Neuronal stem cell (in vitro differentiated cells): Measurements from ENCODE around the gene TAF1L. TPM values are rescaled to one million over a fixed set of nuclear protein-coding genes. Genes with fewer than 3 reads are reported as not detected.

Experiments used
- DNase-seq: peaks from one replicate; pipeline ENCODE4 v3.0.0-alpha.2; 2013; ENCODE audit warnings: low spot score
- H2AFZ ChIP-seq: one replicate; pipeline ENCODE4 v1.6.1; 2013; ENCODE audit warnings: mild to moderate bottlenecking, low read length, inconsistent platforms
- H2AK5ac ChIP-seq: 2 replicates; pipeline ENCODE4 v1.6.1; 2013; ENCODE audit warnings: low read depth, mild to moderate bottlenecking, inconsistent platforms, low read length, moderate library complexity, mixed read lengths
- H2BK120ac ChIP-seq: 2 replicates; pipeline ENCODE4 v1.6.1; 2013; ENCODE audit warnings: low read depth, mild to moderate bottlenecking, inconsistent platforms, low read length, moderate library complexity, mixed read lengths
- H2BK12ac ChIP-seq: one replicate; pipeline ENCODE4 v1.6.1; 2013; ENCODE audit warnings: low read length, inconsistent platforms
- H2BK15ac ChIP-seq: 2 replicates; pipeline ENCODE4 v1.6.1; 2013; ENCODE audit warnings: mild to moderate bottlenecking, low read length, inconsistent platforms, mixed read lengths
- H2BK5ac ChIP-seq: one replicate; pipeline ENCODE4 v1.6.1; 2013; ENCODE audit warnings: inconsistent platforms, mild to moderate bottlenecking, low read length, moderate library complexity
- H3K14ac ChIP-seq: one replicate; pipeline ENCODE4 v1.6.1; 2013; ENCODE audit warnings: low read length, inconsistent platforms
- H3K18ac ChIP-seq: 2 replicates; pipeline ENCODE4 v1.6.1; 2013; ENCODE audit warnings: low read length, inconsistent platforms
- H3K23ac ChIP-seq: 2 replicates; pipeline ENCODE4 v1.6.1; 2013; ENCODE audit warnings: low read depth, mild to moderate bottlenecking, mixed read lengths, low read length, inconsistent platforms; ENCODE audit not compliant: poor library complexity
- H3K27ac ChIP-seq: replicated peaks from 3 replicates; pipeline ENCODE4 v1.5.1; 2013; ENCODE audit warnings: low read length, inconsistent platforms
- H3K27me3 ChIP-seq, 3 experiments: 2 replicates each; pipeline ENCODE4 v1.6.1; 2013; ENCODE audit warnings: low read length in 3 of 3, mild to moderate bottlenecking in 2 of 3, inconsistent platforms in 1 of 3, low read depth in 1 of 3, mixed read lengths in 1 of 3, moderate library complexity in 1 of 3; ENCODE audit not compliant: control insufficient read depth in 3 of 3, insufficient read depth in 3 of 3
- H3K36me3 ChIP-seq, 2 donors: replicated peaks in 1 of 2; 2 replicates each; pipeline ENCODE4 v1.6.1; 2013; ENCODE audit warnings: low read length in 2 of 2; ENCODE audit not compliant: control insufficient read depth in 2 of 2, insufficient read depth in 2 of 2
- H3K4ac ChIP-seq: 2 replicates; pipeline ENCODE4 v1.6.1; 2013; ENCODE audit warnings: inconsistent platforms, mild to moderate bottlenecking, low read length, moderate library complexity
- H3K4me1 ChIP-seq, 2 donors: 1 replicate in 1 of 2; 2 replicates in 1 of 2; pipeline ENCODE4 v1.6.1; 2013; ENCODE audit warnings: low read length in 2 of 2, low read depth in 1 of 2; ENCODE audit not compliant: control insufficient read depth in 2 of 2, insufficient read depth in 1 of 2
- H3K4me2 ChIP-seq: one replicate; pipeline ENCODE4 v1.6.1; 2013; ENCODE audit warnings: mild to moderate bottlenecking, low read length, inconsistent platforms; ENCODE audit not compliant: insufficient read depth, poor library complexity, severe bottlenecking
- H3K4me3 ChIP-seq, 2 donors: 2 replicates each; pipeline ENCODE4 v1.5.1; 2013; ENCODE audit warnings: low read length in 2 of 2, mild to moderate bottlenecking in 2 of 2, inconsistent platforms in 1 of 2, moderate library complexity in 1 of 2
- H3K79me1 ChIP-seq: one replicate; pipeline ENCODE4 v1.6.1; 2013; ENCODE audit warnings: low read depth, mild to moderate bottlenecking, inconsistent platforms, low read length, moderate library complexity
- H3K9ac ChIP-seq: one replicate; pipeline ENCODE4 v1.6.1; 2013; ENCODE audit warnings: mild to moderate bottlenecking, low read depth, low read length, inconsistent platforms; ENCODE audit not compliant: poor library complexity
- H3K9me3 ChIP-seq, 2 donors: replicated peaks in 1 of 2; 2 replicates each; pipeline versions ENCODE3 to v1.6.1; 2013; ENCODE audit warnings: low read length in 2 of 2, mild to moderate bottlenecking in 2 of 2, inconsistent platforms in 1 of 2, low read depth in 1 of 2, mixed read lengths in 1 of 2, moderate library complexity in 1 of 2; ENCODE audit not compliant: control insufficient read depth in 2 of 2, insufficient read depth in 1 of 2
- H4K8ac ChIP-seq: one replicate; pipeline ENCODE4 v1.6.1; 2013; ENCODE audit warnings: low read depth, mild to moderate bottlenecking, inconsistent platforms, low read length, moderate library complexity
- H4K91ac ChIP-seq: one replicate; pipeline ENCODE4 v1.6.1; 2013; ENCODE audit warnings: low read length, low read depth, mild to moderate bottlenecking, inconsistent platforms; ENCODE audit not compliant: poor library complexity
- WGBS, 2 donors: extraction: QIAGEN DNeasy Blood & Tissue Kit; methylation state at CpG; one replicate each; pipeline ENCODE4 v1.1.7; 2013; ENCODE audit warnings: missing lambda C conversion rate in 2 of 2, mixed read lengths in 1 of 2; ENCODE audit not compliant: insufficient read length in 2 of 2, insufficient replicate concordance in 1 of 2; ENCODE audit errors: extremely low coverage in 2 of 2; 5-methylcytosine and 5-hydroxymethylcytosine counted together
- polyA plus RNA-seq, 2 experiments: library from polyadenylated mRNA; stranded (reverse); fragments of 200-250 nt; gene quantifications; one replicate each; pipeline ENCODE4 v1.2.3, GENCODE V29; 2013

TAF1L gene, protein sequence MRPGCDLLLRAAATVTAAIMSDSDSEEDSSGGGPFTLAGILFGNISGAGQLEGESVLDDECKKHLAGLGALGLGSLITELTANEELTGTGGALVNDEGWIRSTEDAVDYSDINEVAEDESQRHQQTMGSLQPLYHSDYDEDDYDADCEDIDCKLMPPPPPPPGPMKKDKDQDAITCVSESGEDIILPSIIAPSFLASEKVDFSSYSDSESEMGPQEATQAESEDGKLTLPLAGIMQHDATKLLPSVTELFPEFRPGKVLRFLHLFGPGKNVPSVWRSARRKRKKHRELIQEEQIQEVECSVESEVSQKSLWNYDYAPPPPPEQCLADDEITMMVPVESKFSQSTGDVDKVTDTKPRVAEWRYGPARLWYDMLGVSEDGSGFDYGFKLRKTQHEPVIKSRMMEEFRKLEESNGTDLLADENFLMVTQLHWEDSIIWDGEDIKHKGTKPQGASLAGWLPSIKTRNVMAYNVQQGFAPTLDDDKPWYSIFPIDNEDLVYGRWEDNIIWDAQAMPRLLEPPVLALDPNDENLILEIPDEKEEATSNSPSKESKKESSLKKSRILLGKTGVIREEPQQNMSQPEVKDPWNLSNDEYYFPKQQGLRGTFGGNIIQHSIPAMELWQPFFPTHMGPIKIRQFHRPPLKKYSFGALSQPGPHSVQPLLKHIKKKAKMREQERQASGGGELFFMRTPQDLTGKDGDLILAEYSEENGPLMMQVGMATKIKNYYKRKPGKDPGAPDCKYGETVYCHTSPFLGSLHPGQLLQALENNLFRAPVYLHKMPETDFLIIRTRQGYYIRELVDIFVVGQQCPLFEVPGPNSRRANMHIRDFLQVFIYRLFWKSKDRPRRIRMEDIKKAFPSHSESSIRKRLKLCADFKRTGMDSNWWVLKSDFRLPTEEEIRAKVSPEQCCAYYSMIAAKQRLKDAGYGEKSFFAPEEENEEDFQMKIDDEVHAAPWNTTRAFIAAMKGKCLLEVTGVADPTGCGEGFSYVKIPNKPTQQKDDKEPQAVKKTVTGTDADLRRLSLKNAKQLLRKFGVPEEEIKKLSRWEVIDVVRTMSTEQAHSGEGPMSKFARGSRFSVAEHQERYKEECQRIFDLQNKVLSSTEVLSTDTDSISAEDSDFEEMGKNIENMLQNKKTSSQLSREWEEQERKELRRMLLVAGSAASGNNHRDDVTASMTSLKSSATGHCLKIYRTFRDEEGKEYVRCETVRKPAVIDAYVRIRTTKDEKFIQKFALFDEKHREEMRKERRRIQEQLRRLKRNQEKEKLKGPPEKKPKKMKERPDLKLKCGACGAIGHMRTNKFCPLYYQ (N-terminal part only)
- not detected for polyA plus RNA-seq (2013, experiment 1 of 2)
- under 0.01 TPM for polyA plus RNA-seq (2013, experiment 2 of 2)

DNA sequence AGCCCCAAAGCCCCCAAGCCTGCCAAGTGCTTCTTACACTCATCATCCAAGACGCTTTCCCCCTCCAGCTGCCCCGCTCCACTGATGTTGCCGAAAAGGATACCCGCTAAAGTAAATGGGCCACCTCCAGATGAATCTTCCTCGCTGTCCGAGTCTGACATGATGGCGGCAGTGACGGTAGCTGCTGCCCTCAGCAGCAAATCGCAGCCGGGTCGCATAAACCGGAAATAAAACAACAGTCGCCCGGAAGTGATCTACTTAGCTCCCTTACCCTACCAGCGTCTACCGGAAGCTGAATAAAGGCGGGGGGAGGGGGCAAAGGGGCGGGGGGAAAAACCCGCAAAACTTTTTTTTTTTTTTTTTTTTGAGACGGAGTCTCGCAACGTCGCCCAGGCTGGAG lies at the start of gene TAF1L:
Gene TAF1L (minus strand): TSS at position 308 of the 400 bp plus-strand sequence. CDS start 90 bp downstream, at position 218.
- Histone ChIP-seq H4K91ac (no peak within 1 kb of the TSS), H3K9ac (no peak within 1 kb of the TSS), H3K23ac (no peak within 1 kb of the TSS), H2AFZ (no peak within 1 kb of the TSS), H3K27me3 (no peaks in the 10 kb centered on the region), H2BK12ac (no peak within 1 kb of the TSS), H3K4me1 (no peaks in the 10 kb centered on the region), H2BK120ac (no peak within 1 kb of the TSS), H3K14ac (no peak within 1 kb of the TSS), H2BK5ac (no peak within 1 kb of the TSS), H4K8ac (no peak within 1 kb of the TSS), H3K4me2 (no peak within 1 kb of the TSS), H3K36me3 (no peaks in the 10 kb centered on the region), H2BK15ac (no peak within 1 kb of the TSS), H3K4ac (no peak within 1 kb of the TSS), H3K18ac (no peak within 1 kb of the TSS), H2AK5ac (no peak within 1 kb of the TSS), H3K79me1 (no peaks in the 10 kb centered on the region), H3K27ac (no peak within 1 kb of the TSS), H3K4me3 (no peak within 1 kb of the TSS), H3K9me3 (no peaks in the 10 kb centered on the region)
- WGBS, 2 donors = no CpG with 5 or more reads among the region's 23 CpGs
- DNase-seq = no peak

DNA sequence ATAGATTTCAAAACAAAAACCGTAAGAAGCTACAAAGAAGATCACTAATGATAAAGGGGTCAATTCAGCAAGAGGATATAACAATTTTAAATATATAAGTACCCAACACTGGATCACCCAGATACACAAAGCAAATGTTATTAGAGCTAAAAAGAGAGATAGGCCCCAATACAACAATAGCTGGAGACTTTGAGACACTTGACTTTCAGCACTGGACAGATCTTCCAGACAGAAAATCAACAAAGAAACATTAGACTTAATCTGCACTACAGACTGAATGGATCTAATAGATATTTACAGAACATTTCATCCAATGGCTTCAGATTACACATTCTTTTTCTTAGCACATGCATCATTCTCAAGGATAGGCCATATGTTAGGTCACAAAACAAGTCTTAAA lies 46.3 kb upstream of the TAF1L start:
- H2AFZ ChIP-seq = no peak overlapping the region
- H3K79me1 ChIP-seq = no peaks in the 10 kb centered on the region
- H3K9me3 ChIP-seq = no peaks in the 10 kb centered on the region
- no CpG with 5 or more reads among the region's 1 CpG for whole genome bisulfite sequencing, 2 donors
- H3K23ac ChIP-seq = no peak overlapping the region
- H2BK15ac ChIP-seq = no peak overlapping the region
- no peak overlapping the region for H3K4ac ChIP-seq
- no peak overlapping the region for H3K18ac ChIP-seq
- H3K4me3 ChIP-seq = no peak overlapping the region
- H4K8ac ChIP-seq = no peak overlapping the region
- H3K4me1 ChIP-seq = no peaks in the 10 kb centered on the region
- H2BK5ac ChIP-seq = no peak overlapping the region
- H2AK5ac ChIP-seq = no peak overlapping the region
- no peak overlapping the region for H3K27ac ChIP-seq
- no peaks in the 10 kb centered on the region for H3K27me3 ChIP-seq
- no peak overlapping the region for H3K4me2 ChIP-seq
- H2BK12ac ChIP-seq = no peak overlapping the region
- H3K36me3 ChIP-seq = no peaks in the 10 kb centered on the region
- H3K9ac ChIP-seq = no peak overlapping the region
- H3K14ac ChIP-seq = no peak overlapping the region
- no peak for DNase-seq
- no peak overlapping the region for H2BK120ac ChIP-seq
- no peak overlapping the region for H4K91ac ChIP-seq

DNA sequence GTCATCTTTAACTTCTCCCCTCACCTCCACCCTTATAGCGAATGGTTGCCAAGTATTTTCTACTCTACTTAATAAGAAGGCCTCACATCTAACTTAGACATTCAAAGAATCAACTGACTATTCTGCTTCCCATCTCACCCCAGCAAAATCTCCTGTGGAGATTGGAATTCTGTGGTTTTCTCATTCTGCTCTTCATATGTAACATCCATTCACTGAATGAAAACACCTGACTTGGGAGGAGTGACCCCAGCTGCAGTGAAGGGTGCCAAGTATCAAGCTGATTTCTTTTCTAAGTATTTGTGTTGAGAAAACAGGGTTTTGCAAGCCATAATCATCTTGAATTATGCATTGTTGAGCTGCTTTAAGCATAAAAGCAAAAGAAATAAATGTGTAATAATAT lies 42.5 kb upstream of the TAF1L start:
- no peak overlapping the region for H3K14ac ChIP-seq
- no peak for DNase-seq
- no peak overlapping the region for H2BK5ac ChIP-seq
- H3K4me3 ChIP-seq = no peak overlapping the region
- H4K91ac ChIP-seq = no peak overlapping the region
- no peak overlapping the region for H3K27ac ChIP-seq
- H3K9ac ChIP-seq = no peak overlapping the region
- no peak overlapping the region for H2BK120ac ChIP-seq
- no peaks in the 10 kb centered on the region for H3K79me1 ChIP-seq
- H2BK15ac ChIP-seq = no peak overlapping the region
- no peak overlapping the region for H4K8ac ChIP-seq
- H3K4me1 ChIP-seq = no peaks in the 10 kb centered on the region
- no peak overlapping the region for H2BK12ac ChIP-seq
- no peak overlapping the region for H3K18ac ChIP-seq
- no peaks in the 10 kb centered on the region for H3K9me3 ChIP-seq
- no peaks in the 10 kb centered on the region for H3K36me3 ChIP-seq
- no CpG with 5 or more reads among the region's 1 CpG for WGBS, 2 donors
- no peak overlapping the region for H2AFZ ChIP-seq
- no peaks in the 10 kb centered on the region for H3K27me3 ChIP-seq
- no peak overlapping the region for H3K4ac ChIP-seq
- no peak overlapping the region for H2AK5ac ChIP-seq
- no peak overlapping the region for H3K23ac ChIP-seq
- no peak overlapping the region for H3K4me2 ChIP-seq
